Stimulated activated CD8-positive, alpha-beta memory T cell treated with anti-CD3 and anti-CD28 coated beads, Interleukin-2, amount 100 ng/mL, for 1 hour (primary cell): ENCODE data around the gene GRAMD1B.

ENCODE experiments used
- DNase-seq, 2 donors: peaks; one replicate each; pipeline ENCODE4 v3.0.0-alpha.2; 2020; ENCODE audit warnings: low read depth in 2 of 2

The GRAMD1B gene

DNA sequence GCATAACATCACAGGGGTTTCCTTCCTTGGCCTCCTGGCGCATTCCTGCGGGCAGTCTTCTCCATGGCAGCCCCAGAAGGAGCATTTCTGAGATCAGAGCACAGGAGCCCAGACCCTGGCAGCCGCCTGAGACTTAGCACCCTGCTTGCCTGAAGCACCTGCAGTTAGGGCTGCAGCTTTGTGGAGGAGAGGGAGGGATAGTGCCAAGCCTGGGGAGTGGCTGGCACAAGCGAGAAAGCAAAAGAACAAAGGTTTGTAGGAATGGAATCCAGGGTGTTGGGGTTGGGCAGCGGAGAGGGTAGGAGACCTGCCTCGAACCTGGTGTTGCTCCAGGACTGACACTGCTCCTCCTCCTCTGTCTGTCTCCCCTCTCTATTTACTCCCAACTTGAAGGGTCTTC lies 157.5 kb downstream of the GRAMD1B start:
- no peak for DNase-seq

DNA sequence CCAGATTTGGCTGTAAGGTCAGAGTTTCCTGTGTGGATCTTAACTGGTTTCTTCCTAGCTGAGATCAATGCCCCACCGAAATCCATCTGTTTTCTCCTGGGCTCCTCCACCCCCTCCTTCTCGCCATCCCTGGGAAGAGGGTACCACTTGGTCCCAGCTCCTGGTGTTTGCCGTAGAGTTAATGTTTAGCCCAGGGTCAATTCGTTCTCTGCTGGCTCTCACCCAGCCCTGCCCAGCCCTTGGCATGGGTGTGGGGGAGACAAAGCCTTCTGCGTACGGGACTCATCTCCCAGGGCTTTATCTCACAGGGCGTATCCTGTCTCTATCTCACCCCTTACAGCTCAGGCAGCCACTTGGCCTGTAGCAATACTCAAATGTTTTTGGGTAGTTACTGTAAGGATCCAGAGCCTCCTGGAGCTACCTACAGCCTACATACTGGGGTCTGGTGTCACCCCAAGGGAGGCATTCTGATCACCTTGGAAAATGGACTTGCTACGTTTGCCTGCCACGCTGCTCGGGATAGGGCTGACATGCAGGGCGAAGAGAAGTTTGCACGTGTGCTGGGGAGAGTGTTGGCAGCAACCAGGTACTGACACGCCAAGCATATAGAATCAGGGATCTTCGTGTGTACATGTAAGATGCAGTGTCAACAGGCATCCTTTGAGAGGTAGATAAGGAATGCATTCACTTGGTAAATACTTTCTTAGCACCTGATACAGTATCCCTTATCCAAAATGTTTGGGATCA lies 158.2 kb downstream of the GRAMD1B start:
- DNase-seq: no peak

GRCh38 chr11:123588864-123589262 lies 158.8 kb downstream of the GRAMD1B start:
- DNase-seq: no peak

- DNase-seq: no peak
These were observed 160.3 kb downstream of the GRAMD1B start for GRCh38 chr11:123590296-123590912.

DNA sequence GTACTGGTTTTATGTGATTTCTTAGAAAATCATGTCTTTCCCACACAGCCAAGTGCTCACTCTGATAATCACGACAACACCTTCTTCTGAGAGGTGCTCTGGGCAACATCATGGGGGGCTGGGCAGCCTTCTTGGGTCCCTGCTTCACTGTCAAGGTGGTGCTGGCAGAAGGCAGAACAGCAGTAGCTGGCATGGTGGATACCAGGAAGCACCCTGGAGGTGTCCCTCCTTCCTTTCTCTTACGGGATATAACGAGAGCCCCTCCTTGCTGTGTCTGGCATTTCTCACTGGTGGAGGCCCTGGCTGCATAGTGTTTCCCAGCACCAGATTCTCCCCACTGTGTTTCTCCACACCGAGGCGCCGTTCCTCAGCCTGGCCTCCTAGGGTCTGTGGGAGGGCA lies 163.5 kb downstream of the GRAMD1B start:
- DNase-seq: no peak

- DNase-seq: no peak
These were observed 164.3 kb downstream of the GRAMD1B start for GRCh38 chr11:123594188-123594901.

DNA sequence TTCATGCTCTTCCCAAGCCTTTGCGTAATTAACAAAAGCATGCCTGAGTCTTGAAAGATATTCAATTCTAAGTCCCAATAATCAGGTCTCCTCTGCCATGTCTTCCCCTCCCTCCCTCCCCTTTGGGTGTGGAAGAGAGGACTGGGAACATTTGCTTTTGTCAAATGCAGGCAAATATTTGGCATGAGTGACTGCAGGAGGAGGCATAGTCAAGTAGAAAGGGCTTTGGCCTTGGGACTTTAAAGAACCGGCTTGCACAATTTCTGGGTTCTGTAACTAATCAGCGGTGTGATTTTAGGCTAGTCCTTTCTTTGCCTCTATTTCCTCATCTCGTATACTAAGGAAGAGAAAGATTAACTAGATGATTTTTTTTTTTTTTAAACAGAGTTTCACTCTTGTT lies 164.9 kb downstream of the GRAMD1B start:
- no peak for DNase-seq

- no peak for DNase-seq
These were observed 167.8 kb downstream of the GRAMD1B start for GRCh38 chr11:123597859-123598258.

- DNase-seq: no peak
These were observed 171.1 kb downstream of the GRAMD1B start for GRCh38 chr11:123601136-123601535.

- no peak for DNase-seq
These were observed 171.7 kb downstream of the GRAMD1B start for GRCh38 chr11:123601743-123602142.

DNA sequence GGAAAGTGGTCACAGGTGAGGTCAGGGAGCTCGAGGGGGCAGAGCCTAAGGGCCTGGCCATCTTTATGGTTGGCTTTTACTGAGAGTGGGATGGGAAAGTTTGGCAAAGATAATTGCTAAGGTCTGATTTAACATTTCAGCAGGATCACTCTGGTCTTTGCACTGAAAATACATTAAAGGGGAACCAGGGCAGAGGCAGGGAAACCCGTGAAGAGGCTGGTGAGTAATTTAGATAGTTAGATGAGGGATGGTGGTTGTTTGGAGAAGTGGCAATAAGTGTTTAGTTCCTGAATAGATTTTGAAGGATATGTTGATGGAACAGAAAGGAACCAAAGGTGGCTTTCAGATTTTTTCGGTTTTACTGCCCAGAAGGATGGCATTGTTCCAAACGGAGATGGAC lies 173.6 kb downstream of the GRAMD1B start:
- DNase-seq: no peak

GRCh38 chr11:123607781-123608180 lies 177.7 kb downstream of the GRAMD1B start:
- DNase-seq: no peak

- no peak for DNase-seq
These were observed 178.3 kb downstream of the GRAMD1B start for GRCh38 chr11:123608371-123608770.

DNA sequence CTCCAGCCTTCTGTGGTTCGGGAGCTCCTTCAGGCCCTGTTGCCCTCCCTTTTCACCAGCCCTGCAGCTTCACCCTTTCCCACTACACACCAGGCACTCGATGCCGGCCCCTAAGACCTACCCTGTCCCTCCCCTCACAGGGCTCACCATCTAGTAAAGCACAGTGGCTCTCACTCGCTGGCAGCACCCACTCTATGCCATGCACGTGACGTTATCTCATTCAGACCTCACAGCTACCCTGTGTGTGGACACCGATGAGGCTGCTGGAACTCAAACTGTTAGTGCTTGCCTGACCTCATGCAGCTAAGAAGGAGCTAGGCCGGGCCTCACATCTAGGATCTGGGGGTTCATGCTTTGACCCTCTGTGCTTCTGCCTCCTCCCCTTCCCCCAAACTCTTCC lies 178.9 kb downstream of the GRAMD1B start:
- no peak for DNase-seq

GRCh38 chr11:123611698-123612097 lies 181.6 kb downstream of the GRAMD1B start:
- DNase-seq: no peak

DNA sequence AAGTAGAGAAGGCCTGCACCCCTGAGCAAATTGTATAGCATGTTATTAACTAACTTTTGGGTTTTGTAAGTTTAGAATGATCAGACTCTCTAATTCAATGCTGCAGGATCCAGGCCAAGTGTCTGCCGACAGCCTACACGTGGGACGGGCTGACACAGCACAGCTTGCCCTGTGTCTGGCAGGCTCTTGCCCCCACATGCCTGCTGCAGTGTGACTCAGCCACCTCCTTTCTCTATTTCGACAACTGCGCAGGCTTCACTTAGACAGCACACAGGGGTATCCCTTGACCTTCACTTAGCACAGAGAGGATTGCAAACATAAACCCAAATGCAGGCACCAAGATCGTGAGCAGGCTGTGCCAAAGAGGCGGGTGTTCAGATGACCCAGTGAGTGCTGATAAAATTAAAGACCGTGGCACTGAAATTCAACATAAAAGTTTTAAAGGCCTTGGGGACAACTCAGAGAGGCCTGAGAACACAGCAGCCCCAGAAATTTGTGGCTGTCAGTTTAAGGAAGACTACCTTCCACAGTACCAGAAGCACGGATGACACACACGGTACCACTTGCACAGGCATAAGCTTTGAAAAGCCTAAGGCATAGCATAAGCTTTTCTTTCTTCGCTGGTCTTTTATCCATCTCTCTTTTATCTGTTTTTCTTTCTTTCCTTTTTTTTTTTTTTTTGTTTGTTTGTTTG lies 186.6 kb downstream of the GRAMD1B start:
- DNase-seq: no peak

- DNase-seq: no peak
These were observed 192.5 kb downstream of the GRAMD1B start for GRCh38 chr11:123622576-123622975.

GRCh38 chr11:123624974-123625373 lies 194.9 kb downstream of the GRAMD1B start:
- DNase-seq: no peak

- DNase-seq: no peak
These were observed 199.0 kb downstream of the GRAMD1B start for GRCh38 chr11:123628936-123629683.

DNA sequence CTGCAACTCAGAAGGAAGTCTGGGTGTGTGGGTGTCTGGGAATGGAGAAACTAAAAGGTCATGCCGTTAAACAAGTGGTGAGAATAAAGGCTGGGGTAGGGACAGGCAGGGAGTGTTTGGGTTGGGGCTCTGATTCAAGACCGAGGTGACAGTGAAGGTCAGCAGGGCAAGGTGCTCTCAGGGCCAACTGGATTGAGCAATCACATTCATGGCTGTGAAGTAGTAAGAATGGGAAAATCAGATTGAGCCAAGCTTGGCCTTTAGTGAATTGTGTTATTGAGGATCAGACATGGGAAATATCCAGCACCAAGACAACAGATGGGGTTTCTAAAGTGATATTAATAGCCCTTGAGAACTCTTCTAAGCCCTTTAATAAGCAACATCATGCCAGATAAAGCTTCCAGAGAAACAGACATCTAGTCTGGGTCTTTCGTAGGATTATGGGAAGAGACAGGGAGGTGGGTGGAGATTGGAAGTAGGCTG lies 200.1 kb downstream of the GRAMD1B start:
- DNase-seq: no peak

GRCh38 chr11:123640029-123640428 lies 210.0 kb downstream of the GRAMD1B start:
- no peak for DNase-seq
